Stimulated activated CD4-positive, alpha-beta T cell treated with anti-CD3 and anti-CD28 coated beads, Interleukin-4, amount 100 ng/mL, for 48 hours (primary cell): ENCODE measurements around the gene XPNPEP1.

Experiments used
- DNase-seq, 2 donors: peaks; one replicate each; pipeline ENCODE4 v3.0.0-alpha.2; 2020; ENCODE audit warnings: low read depth in 2 of 2

Gene XPNPEP1

GRCh38 chr10:109863775-109864174 lies 59.5 kb downstream of the XPNPEP1 start:
- DNase-seq: no peak

DNA sequence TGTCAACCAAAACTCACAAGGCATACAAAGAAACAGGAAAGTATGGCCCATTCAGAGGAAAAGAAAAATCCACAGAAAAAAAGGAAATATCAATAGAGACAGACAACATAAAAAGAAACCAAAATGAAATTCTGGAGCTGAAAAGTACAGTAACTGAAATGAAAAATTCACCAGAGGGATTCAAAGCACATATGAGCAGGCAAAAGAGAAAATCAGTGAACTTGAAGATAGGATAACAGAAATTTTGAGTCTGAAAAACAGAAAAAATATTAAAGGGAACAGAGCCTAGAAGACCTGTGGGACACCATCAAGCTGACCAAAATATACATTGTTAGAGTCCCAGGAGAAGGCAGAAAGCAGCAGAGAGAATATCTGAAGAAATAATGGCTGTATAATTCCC lies 60.6 kb downstream of the XPNPEP1 start:
- DNase-seq: no peak

DNA sequence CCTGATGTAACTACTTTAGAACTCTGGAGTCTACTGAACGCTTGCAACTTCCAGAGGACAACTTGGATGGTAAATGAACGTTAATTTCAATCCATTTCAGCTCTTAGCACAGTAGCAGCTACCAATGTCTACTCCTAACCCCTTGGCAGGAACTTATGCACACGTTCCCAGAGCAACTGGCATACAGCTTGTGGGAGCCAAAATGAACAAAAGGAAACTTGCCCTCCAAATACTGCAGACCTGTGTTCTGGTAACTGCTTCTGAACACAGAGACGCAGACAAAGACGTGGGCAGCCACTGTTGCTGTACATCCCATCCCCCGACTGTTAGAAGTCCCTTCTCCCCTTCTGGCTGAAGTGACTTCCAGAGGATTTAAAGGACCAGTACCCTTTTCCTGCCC lies 61.3 kb downstream of the XPNPEP1 start:
- no peak for DNase-seq

- no peak for DNase-seq
These were observed 62.2 kb downstream of the XPNPEP1 start for GRCh38 chr10:109861081-109861480.

- no peak for DNase-seq
These were observed 64.1 kb downstream of the XPNPEP1 start for GRCh38 chr10:109859221-109859620.

DNA sequence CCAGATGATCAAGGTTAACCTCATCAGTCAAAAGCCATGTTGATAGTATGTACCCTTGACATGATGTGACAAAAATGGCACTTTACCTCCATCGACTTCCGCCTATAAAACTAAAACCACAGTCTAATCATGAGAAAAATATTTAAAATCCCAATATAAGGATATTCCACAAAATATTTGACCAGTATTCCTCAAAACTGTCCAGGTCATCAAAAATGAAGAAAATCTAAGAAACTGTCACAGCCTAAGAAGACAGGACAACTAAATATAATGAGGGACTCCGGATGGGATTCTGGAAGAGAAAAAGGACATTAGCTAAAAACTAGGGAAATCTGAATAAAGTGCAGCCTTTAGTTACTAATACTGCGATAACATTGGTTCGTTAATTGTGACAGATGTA lies 67.6 kb downstream of the XPNPEP1 start:
- no peak for DNase-seq

- DNase-seq: no peak
These were observed 69.4 kb downstream of the XPNPEP1 start for GRCh38 chr10:109853921-109854320.

DNA sequence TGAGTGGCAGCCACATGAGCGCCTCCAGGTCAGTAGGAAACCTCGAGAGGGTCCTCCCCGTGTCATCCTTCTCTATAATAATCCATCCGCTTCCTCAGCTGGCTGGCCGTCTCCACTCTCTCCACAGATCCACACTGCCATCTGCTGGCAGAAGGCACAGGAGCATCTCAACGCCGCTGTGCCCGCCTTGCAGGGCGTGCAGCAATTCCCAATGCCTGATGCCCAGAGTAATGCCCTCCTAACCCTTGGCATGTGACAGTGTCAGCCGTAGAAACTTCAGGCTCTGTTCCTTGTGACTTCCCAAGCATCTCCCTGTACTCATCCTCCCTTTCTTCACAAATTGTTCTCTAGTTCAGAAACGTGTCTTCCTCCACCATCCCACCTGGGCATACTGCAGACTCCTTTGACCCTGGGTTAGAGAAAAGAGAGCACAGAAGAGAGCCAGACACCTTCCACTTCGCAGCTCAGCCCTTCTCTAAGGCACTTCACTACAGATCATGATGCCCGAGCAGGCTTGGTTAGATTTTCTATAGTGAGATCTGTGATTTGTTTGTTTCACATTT lies 70.8 kb downstream of the XPNPEP1 start:
- peak; percentile 69 to 75 for DNase-seq

GRCh38 chr10:109851616-109852474 lies 71.5 kb downstream of the XPNPEP1 start:
- no peak for DNase-seq

DNA sequence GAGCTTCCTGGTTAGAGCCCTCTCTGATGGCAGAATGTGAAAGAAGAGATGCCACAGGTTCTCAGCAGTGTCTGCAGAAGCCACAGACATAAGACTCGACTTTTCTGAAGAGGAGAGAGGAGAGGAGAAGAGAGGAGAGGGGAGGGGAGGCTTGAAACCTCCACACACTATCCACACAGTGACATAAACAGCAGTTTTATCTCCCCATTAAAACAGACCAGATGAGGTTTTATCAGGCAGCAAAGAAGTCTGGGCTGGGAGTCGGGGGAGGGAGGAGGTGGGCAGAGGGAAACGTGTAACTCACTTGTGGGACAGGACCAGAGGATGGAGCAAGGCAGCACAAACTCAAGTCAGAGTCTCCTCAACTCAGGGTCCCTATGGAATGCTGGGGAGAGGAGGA lies 76.5 kb downstream of the XPNPEP1 start:
- DNase-seq: no peak

DNA sequence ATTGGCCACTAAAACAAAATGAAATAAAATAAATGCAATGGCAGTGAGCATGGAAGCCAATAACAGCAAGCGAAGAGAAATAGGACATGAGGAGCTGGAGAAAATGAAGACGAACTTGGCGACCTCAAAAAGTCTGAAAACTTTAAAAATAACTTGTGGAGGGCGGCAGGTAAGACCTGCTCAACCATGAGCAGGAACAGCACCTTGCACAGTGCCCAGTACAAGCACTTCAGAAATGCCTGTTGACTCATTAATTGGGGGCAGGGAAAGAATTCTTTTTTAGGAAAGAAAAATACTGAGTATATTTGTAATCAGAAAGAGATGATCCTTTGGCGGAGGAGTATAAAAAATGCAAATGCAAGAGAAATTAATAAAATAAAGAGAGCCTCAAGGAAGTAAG lies 78.0 kb downstream of the XPNPEP1 start:
- no peak for DNase-seq

DNA sequence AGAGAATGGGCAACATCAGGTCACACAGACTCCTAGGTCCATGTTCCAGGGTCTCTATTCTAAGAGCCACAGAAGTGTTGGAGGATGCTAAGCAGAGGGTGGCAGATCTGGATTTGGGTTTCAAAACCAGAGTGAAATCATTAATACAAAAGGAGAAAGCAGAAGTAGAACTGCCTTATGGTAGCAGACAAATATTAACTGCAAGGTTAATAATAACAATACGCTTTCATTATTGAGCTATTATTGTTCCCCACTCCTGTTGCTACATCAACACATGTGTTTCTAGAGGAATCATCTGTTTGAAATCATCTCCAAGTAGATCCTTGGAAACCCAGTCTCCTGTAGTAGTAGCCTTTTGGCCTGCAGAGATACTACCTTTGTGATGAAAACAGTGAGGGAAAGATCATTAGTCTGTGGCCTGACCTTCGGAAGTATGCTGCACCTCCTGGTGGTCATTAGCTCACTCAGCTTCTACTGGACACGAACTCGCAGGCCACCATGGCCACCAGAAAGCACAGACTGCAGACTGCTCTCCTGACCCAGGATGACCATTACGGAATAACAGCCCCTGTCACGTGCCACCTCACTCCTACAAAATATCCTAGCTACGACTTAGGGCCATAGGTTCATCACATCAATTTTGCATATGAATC lies 84.6 kb downstream of the XPNPEP1 start:
- no peak for DNase-seq

- DNase-seq: no peak
These were observed 85.9 kb downstream of the XPNPEP1 start for GRCh38 chr10:109837384-109837783.

GRCh38 chr10:109835257-109835656 lies 88.1 kb downstream of the XPNPEP1 start:
- DNase-seq: no peak

GRCh38 chr10:109831846-109832245 lies 91.5 kb downstream of the XPNPEP1 start:
- DNase-seq: no peak

DNA sequence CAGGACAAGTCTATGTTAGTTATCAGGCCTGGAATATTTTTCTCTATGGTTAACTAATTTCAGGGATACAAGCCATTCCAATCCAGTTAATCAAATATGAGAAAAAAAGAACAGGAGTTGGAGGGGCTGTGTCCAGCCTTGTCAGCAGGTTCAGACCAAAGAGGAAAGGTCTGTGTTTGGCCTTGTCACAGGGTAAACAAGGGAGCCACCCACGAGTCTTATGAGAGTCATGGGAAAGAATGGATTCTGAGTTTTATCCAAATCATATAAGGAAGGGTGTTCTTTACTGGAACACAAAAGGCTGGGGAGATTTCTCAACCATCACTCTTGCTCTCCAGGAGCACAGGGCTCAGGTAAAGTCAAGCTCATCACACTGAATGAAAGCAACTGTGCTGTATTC lies 99.1 kb downstream of the XPNPEP1 start:
- no peak for DNase-seq

GRCh38 chr10:109823196-109823595 lies 100.1 kb downstream of the XPNPEP1 start:
- DNase-seq: no peak

DNA sequence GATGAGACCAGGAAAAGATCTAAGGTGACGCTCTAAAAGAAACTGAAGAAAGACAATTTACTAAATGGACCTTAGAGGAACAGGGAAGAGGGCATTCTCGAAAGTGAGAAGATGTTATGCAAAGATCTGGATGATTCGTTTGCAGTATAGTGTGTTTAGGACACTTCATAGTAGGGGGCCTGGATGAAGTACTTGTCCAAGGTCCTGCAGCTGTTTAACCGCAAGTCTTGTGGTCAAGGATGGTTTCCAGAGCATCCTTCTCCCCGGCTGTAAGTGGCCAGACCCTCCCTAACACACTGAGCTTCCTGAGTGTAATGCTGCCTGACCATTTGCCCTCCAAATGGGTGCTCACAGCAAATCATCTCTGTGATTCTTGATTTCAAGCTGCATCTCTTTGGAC lies 101.6 kb downstream of the XPNPEP1 start:
- DNase-seq: no peak

DNA sequence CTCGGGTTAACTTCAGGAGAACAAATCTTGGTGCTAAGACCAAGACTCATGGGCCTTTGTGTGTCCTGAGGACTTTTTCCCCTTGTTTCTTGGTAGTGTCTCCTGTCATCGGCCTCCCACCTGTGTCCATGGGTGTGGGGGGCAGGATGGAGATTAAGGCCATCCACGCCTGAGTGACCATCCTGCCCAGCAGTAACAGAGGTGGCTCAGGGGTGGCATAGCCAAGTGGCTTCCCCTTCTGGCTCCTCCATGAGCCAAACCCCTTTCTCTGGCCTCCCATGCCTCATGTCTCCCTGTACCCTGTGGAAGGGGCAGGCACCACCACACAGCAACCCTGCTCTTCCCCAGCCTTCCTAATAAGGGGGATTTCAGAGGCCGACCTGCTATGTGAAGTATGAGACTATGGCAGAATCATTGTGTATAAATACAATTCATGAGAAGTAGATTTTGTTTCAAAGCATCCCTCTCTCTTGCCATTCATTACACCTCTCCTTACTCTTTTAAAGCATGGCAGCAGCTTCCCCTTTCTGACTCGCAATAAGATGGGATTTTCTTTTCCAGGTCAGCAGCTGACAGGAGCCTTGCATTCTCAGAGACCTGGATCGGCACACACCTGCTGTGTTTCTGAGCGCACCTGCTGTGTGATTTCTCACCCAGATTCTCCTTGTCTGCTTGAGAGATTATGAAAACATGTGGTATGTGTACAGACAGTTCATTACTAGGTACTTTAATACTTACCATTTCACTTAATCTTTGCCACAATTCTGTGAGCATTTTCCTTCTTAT lies 102.5 kb downstream of the XPNPEP1 start:
- DNase-seq: no peak

DNA sequence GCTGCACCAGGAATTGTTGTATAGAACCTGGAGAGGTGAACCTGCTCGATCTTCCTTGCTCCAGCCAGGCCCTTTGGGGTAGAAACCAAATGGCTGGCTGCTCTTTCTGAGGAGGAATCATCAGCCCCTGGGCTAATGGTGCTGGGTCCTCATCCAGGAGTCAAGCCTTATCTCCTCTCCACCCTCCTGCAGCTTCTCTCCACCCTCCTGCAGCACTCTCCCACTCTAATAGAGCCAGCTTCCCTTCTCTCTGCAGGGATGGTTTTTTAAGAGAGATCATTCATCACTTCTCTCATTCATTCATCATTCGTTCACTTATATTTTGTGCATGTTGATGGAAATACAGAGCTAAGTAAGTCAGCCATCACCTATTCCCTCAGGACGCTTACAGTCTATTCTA lies 103.5 kb downstream of the XPNPEP1 start:
- no peak for DNase-seq
